ENCODE data around the gene TMEM255B. TPM values are rescaled to one million over a fixed set of nuclear protein-coding genes. Genes with fewer than 3 reads are reported as not detected.

Gene TMEM255B
- polyA plus RNA-seq, 3 donors, result 5.1 to 7.5 (median 5.9) TPM

- Histone ChIP-seq H3K9ac (ENCODE audit: insufficient read depth, low read length, poor library complexity, severe bottlenecking) (no peak overlapping the region), H3K79me2 (ENCODE audit: insufficient read depth, low read length) (no peaks in the 10 kb centered on the region), H3K27ac (ENCODE audit: low read depth in 1 of 2, low read length in 2 of 2) (no peak overlapping the region), H4K20me1 (ENCODE audit: insufficient read depth, low read length) (no peaks in the 10 kb centered on the region), H3K36me3 (replicated peaks in 1 of 2; ENCODE audit: control insufficient read depth in 1 of 2, insufficient read depth in 2 of 2, low read length in 2 of 2) (no peaks in the 10 kb centered on the region), H3K27me3 (ENCODE audit: control insufficient read depth in 2 of 2, insufficient read depth in 2 of 2, low read length in 2 of 2) (no peaks in the 10 kb centered on the region), H3K4me2 (replicated peaks; ENCODE audit: extremely low read depth, low read length, poor library complexity, severe bottlenecking) (no peak overlapping the region), H3K9me3 (replicated peaks in 1 of 2; ENCODE audit: control insufficient read depth in 1 of 2, insufficient read depth in 1 of 2, low read length in 2 of 2) (no peaks in the 10 kb centered on the region), H3K4me1 (ENCODE audit: control insufficient read depth in 1 of 2, insufficient read depth in 2 of 2, low read length in 2 of 2) (peaks cover 12 to 20% of the 10 kb centered on the region in 2 donors), H3K4me3 (replicated peaks in 1 of 3; ENCODE audit: low read depth in 2 of 3, low read length in 3 of 3) (no peak overlapping the region), H2AFZ (ENCODE audit: insufficient read depth, low read depth, low read length, poor library complexity, severe bottlenecking) (no peak overlapping the region)
- Mint-ChIP-seq H3K4me1 (peaks cover 21% of the 10 kb centered on the region), H3K9me3 (peaks cover 0 to 7% (median 5%) of the 10 kb centered on the region in 7 donors), H3K36me3 (peaks cover 8 to 14% of the 10 kb centered on the region in 2 donors), H3K27ac (peak overlapping the region in 1 of 7 donors; percentile 40), H3K4me3 (no peak overlapping the region), H3K27me3 (ENCODE audit: low read depth in 3 of 3) (peaks cover 10 to 17% (median 17%) of the 10 kb centered on the region in 3 donors)
- DNase-seq, result no peak
- no peak for TF ChIP-seq CTCF (IDR thresholded peaks at IDR 0.05)
- WGBS (ENCODE audit: insufficient coverage), result 95% methylated on average over 9 of the region's 9 CpGs
- intact Hi-C loops (cut with micrococcal nuclease), result no loop called here
Observed at GRCh38 chr13:113856716-113857065, 97.7 kb downstream of the TMEM255B start.

- H3K79me2 ChIP-seq (ENCODE audit: insufficient read depth, low read length), result no peaks in the 10 kb centered on the region
Observed at GRCh38 chr13:113857531-113858195, 98.6 kb downstream of the TMEM255B start.

More at GRCh38 chr13:113857531-113858195, 98.6 kb downstream of the TMEM255B start:
- peaks cover 19 to 29% of the 10 kb centered on the region in 2 donors for H3K4me1 ChIP-seq (ENCODE audit: control insufficient read depth in 1 of 2, insufficient read depth in 2 of 2, low read length in 2 of 2)
- H3K36me3 ChIP-seq (replicated peaks in 1 of 2; ENCODE audit: control insufficient read depth in 1 of 2, insufficient read depth in 2 of 2, low read length in 2 of 2), result no peaks in the 10 kb centered on the region
- H3K27ac ChIP-seq (ENCODE audit: low read depth in 1 of 2, low read length in 2 of 2), result no peak overlapping the region
- no peak for TF ChIP-seq CTCF (IDR thresholded peaks at IDR 0.05)
- no peak for DNase-seq
- peaks cover 0 to 4% of the 10 kb centered on the region in 2 donors for H3K27me3 ChIP-seq (ENCODE audit: control insufficient read depth in 2 of 2, insufficient read depth in 2 of 2, low read length in 2 of 2)
- H3K27ac Mint-ChIP-seq, result no peak overlapping the region
- H3K9me3 ChIP-seq (replicated peaks in 1 of 2; ENCODE audit: control insufficient read depth in 1 of 2, insufficient read depth in 1 of 2, low read length in 2 of 2), result no peaks in the 10 kb centered on the region
- H3K4me3 Mint-ChIP-seq, result no peak overlapping the region
- 93% methylated on average over 17 of the region's 20 CpGs for WGBS (ENCODE audit: insufficient coverage)
- H2AFZ ChIP-seq (ENCODE audit: insufficient read depth, low read depth, low read length, poor library complexity, severe bottlenecking), result no peak overlapping the region
- H3K9ac ChIP-seq (ENCODE audit: insufficient read depth, low read length, poor library complexity, severe bottlenecking), result no peak overlapping the region
- peaks cover 0 to 7% (median 5%) of the 10 kb centered on the region in 7 donors for H3K9me3 Mint-ChIP-seq
- peaks cover 29% of the 10 kb centered on the region for H3K4me1 Mint-ChIP-seq
- no peaks in the 10 kb centered on the region for H4K20me1 ChIP-seq (ENCODE audit: insufficient read depth, low read length)
- intact Hi-C loops (cut with micrococcal nuclease), result no loop called here
- peaks cover 17 to 25% (median 24%) of the 10 kb centered on the region in 3 donors for H3K27me3 Mint-ChIP-seq (ENCODE audit: low read depth in 3 of 3)
- no peak overlapping the region for H3K4me3 ChIP-seq (replicated peaks in 1 of 3; ENCODE audit: low read depth in 2 of 3, low read length in 3 of 3)
- peaks cover 12 to 15% of the 10 kb centered on the region in 2 donors for H3K36me3 Mint-ChIP-seq
- no peak overlapping the region for H3K4me2 ChIP-seq (replicated peaks; ENCODE audit: extremely low read depth, low read length, poor library complexity, severe bottlenecking)

Measured in CD14-positive monocyte (primary cell).